ENCODE measurements around the gene NDUFB6. TPM values are rescaled to one million over a fixed set of nuclear protein-coding genes. Genes with fewer than 3 reads are reported as not detected.

NDUFB6 gene
- polyA plus RNA-seq, 2 of the 4 experiments (the other 2 are of a cell fraction) = 91.0 to 158 TPM

- Histone ChIP-seq H3K27ac (no peak overlapping the region), H3K4me1 (no peaks in the 10 kb centered on the region), H3K4me2 (no peak overlapping the region), H3K4me3 (no peak overlapping the region), H3K9me3 (peaks cover 11% of the 10 kb centered on the region; the same call in 1 of the 3 replicates)
- no peak for ATAC-seq
- DNase-seq (ENCODE audit: low read depth in 1 of 2, low spot score in 1 of 2) = no peak
- ChIA-PET CTCF (interaction anchor here (1.3 to 2.5 kb wide), 5 partner anchors 17 to 155 kb away, joined by 3 to 9 read pairs (median 4); no protein-coding TSS in a partner anchor), POLR2A (no interaction called here)
- TF ChIP-seq EP300 (IDR thresholded peaks at IDR 0.05) = no peak
- no peak for TF ChIP-seq HOXA7 (CRISPR knock-in tag; IDR thresholded peaks at IDR 0.05)
- TF ChIP-seq PHF8 (IDR thresholded peaks at IDR 0.05; ENCODE audit: borderline replicate concordance, low read depth) = no peak
- TF ChIP-seq, protein P1, sequence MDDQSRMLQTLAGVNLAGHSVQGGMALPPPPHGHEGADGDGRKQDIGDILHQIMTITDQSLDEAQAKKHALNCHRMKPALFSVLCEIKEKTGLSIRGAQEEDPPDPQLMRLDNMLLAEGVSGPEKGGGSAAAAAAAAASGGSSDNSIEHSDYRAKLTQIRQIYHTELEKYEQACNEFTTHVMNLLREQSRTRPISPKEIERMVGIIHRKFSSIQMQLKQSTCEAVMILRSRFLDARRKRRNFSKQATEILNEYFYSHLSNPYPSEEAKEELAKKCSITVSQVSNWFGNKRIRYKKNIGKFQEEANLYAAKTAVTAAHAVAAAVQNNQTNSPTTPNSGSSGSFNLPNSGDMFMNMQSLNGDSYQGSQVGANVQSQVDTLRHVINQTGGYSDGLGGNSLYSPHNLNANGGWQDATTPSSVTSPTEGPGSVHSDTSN (IDR thresholded peaks at IDR 0.05) = no peak
- no peak for TF ChIP-seq USF2 (IDR thresholded peaks at IDR 0.05)
- no peak for TF ChIP-seq NPAS2 (CRISPR knock-in tag; IDR thresholded peaks at IDR 0.05; ENCODE audit: borderline replicate concordance)
- no peak for TF ChIP-seq HOXB13 (CRISPR knock-in tag; IDR thresholded peaks at IDR 0.05; ENCODE audit: low read depth)
- no peak for TF ChIP-seq MAX (IDR thresholded peaks at IDR 0.05)
- TF ChIP-seq RAD21 (conservative IDR thresholded peaks at IDR 0.05 in 1 of 2, IDR thresholded peaks at IDR 0.05 in 1 of 2) = no peak
- no peak for TF ChIP-seq CHD4 (IDR thresholded peaks at IDR 0.05; ENCODE audit: borderline replicate concordance)
- TF ChIP-seq POLR2A (IDR thresholded peaks at IDR 0.05; ENCODE audit: low read length) = no peak
- no peak for TF ChIP-seq RARB (CRISPR knock-in tag; IDR thresholded peaks at IDR 0.05)
- TF ChIP-seq CTCF (IDR thresholded peaks at IDR 0.05) = no peak
- FAIRE-seq = no peak
- 94% methylated on average over 4 of the region's 4 CpGs for WGBS (ENCODE audit: missing lambda C conversion rate)
These were observed 39.1 kb downstream of the NDUFB6 start for GRCh38 chr9:32533816-32534215.

GRCh38 chr9:32533336-32533735 is 39.6 kb downstream of the NDUFB6 start:
- 87% methylated on average over 6 of the region's 6 CpGs for WGBS (ENCODE audit: missing lambda C conversion rate)

More at GRCh38 chr9:32533336-32533735, 39.6 kb downstream of the NDUFB6 start:
- no peak overlapping the region for H3K4me2 ChIP-seq
- H3K4me3 ChIP-seq = no peak overlapping the region
- ATAC-seq (no peak), FAIRE-seq (no peak), DNase-seq (ENCODE audit: low read depth in 1 of 2, low spot score in 1 of 2) (no peak)
- no peak for TF ChIP-seq FOSB (CRISPR knock-in tag; IDR thresholded peaks at IDR 0.05)
- no peak for TF ChIP-seq HDAC2 (IDR thresholded peaks at IDR 0.05)
- no peak for TF ChIP-seq HOXB13 (CRISPR knock-in tag; IDR thresholded peaks at IDR 0.05; ENCODE audit: low read depth)
- TF ChIP-seq BHLHE40 (IDR thresholded peaks at IDR 0.05; ENCODE audit: low read depth, low read length) = no peak
- TF ChIP-seq ZC3H11A (IDR thresholded peaks at IDR 0.05) = no peak
- TF ChIP-seq HOXA7 (CRISPR knock-in tag; IDR thresholded peaks at IDR 0.05) = no peak
- TF ChIP-seq, protein P2, sequence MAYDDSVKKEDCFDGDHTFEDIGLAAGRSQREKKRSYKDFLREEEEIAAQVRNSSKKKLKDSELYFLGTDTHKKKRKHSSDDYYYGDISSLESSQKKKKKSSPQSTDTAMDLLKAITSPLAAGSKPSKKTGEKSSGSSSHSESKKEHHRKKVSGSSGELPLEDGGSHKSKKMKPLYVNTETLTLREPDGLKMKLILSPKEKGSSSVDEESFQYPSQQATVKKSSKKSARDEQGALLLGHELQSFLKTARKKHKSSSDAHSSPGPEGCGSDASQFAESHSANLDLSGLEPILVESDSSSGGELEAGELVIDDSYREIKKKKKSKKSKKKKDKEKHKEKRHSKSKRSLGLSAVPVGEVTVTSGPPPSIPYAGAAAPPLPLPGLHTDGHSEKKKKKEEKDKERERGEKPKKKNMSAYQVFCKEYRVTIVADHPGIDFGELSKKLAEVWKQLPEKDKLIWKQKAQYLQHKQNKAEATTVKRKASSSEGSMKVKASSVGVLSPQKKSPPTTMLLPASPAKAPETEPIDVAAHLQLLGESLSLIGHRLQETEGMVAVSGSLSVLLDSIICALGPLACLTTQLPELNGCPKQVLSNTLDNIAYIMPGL (CRISPR knock-in tag; IDR thresholded peaks at IDR 0.05; ENCODE audit: borderline replicate concordance) = no peak
- TF ChIP-seq CHD2 (IDR thresholded peaks at IDR 0.05; ENCODE audit: low read length, partially characterized antibody) = no peak
- no peak for TF ChIP-seq TP53 (CRISPR knock-in tag; IDR thresholded peaks at IDR 0.05)
- no peak for TF ChIP-seq MAZ (IDR thresholded peaks at IDR 0.05; ENCODE audit: borderline replicate concordance, low read depth, low read length)
- no peak for TF ChIP-seq RAD21 (conservative IDR thresholded peaks at IDR 0.05 in 1 of 2, IDR thresholded peaks at IDR 0.05 in 1 of 2)
- TF ChIP-seq SMC3 (IDR thresholded peaks at IDR 0.05) = no peak
- TF ChIP-seq RCOR1 (IDR thresholded peaks at IDR 0.05; ENCODE audit: low read depth, low read length) = no peak
- TF ChIP-seq CTCF (IDR thresholded peaks at IDR 0.05) = no peak
- no peak for TF ChIP-seq EP300 (IDR thresholded peaks at IDR 0.05)
- TF ChIP-seq MYC (IDR thresholded peaks at IDR 0.05; ENCODE audit: borderline replicate concordance, low read length) = no peak
- no peak for TF ChIP-seq KDM5A (IDR thresholded peaks at IDR 0.05)
- TF ChIP-seq E2F6 (IDR thresholded peaks at IDR 0.05; ENCODE audit: borderline replicate concordance, low read depth) = no peak
- peaks cover 11% of the 10 kb centered on the region; the same call in 1 of the 3 replicates for H3K9me3 ChIP-seq
- ChIA-PET POLR2A (no interaction called here), CTCF (interaction anchor here (0.6 to 2.0 kb wide), 5 partner anchors 39 to 455 kb away, joined by 3 to 7 read pairs (median 5); no protein-coding TSS in a partner anchor)
- H3K4me1 ChIP-seq = no peaks in the 10 kb centered on the region
- H3K27ac ChIP-seq = no peak overlapping the region

Data from A549 (cell line).